Measurements from ENCODE around the gene FSHR. TPM values are rescaled to one million over a fixed set of nuclear protein-coding genes. Genes with fewer than 3 reads are reported as not detected.

Gene FSHR
- total RNA-seq, 1 donor from 2014 or later = not detected

- DNase-seq (ENCODE audit: low spot score in 2 of 2) (no peak), FAIRE-seq (no peak)
Measured at GRCh38 chr2:49122107-49122506, 32.2 kb downstream of the FSHR start.

- DNase-seq (ENCODE audit: low spot score in 2 of 2) (no peak), FAIRE-seq (no peak)
Measured at GRCh38 chr2:49113046-49113445, 41.3 kb downstream of the FSHR start.

- no peak for FAIRE-seq
- DNase-seq (ENCODE audit: low spot score in 2 of 2) = no peak
Measured at GRCh38 chr2:49111456-49111855, 42.9 kb downstream of the FSHR start.

GRCh38 chr2:49111006-49111405 is 43.3 kb downstream of the FSHR start:
- FAIRE-seq (no peak), DNase-seq (ENCODE audit: low spot score in 2 of 2) (no peak)

- FAIRE-seq (no peak), DNase-seq (ENCODE audit: low spot score in 2 of 2) (no peak)
Measured at GRCh38 chr2:49110571-49110970, 43.7 kb downstream of the FSHR start.

GRCh38 chr2:49108851-49109250 is 45.5 kb downstream of the FSHR start:
- FAIRE-seq = no peak

GRCh38 chr2:49108436-49108835 is 45.9 kb downstream of the FSHR start:
- FAIRE-seq (no peak), DNase-seq (ENCODE audit: low spot score in 2 of 2) (no peak)

More at GRCh38 chr2:49108851-49109250, 45.5 kb downstream of the FSHR start:
- no peak for DNase-seq (ENCODE audit: low spot score in 2 of 2)

- DNase-seq (ENCODE audit: low spot score in 2 of 2) (no peak), FAIRE-seq (no peak)
Measured at GRCh38 chr2:49105506-49105905, 48.8 kb downstream of the FSHR start.

- FAIRE-seq = no peak
- no peak for DNase-seq (ENCODE audit: low spot score in 2 of 2)
Measured at GRCh38 chr2:49102146-49102545, 52.2 kb downstream of the FSHR start.

- FAIRE-seq (no peak), DNase-seq (ENCODE audit: low spot score in 2 of 2) (no peak)
Measured at GRCh38 chr2:49080681-49081080, 73.6 kb downstream of the FSHR start.

GRCh38 chr2:49070716-49071115 is 83.6 kb downstream of the FSHR start:
- no peak for FAIRE-seq

GRCh38 chr2:49069829-49070228 is 84.5 kb downstream of the FSHR start:
- DNase-seq (ENCODE audit: low spot score in 2 of 2) = no peak
- FAIRE-seq = no peak

More at GRCh38 chr2:49070716-49071115, 83.6 kb downstream of the FSHR start:
- DNase-seq (ENCODE audit: low spot score in 2 of 2) = no peak

- DNase-seq (ENCODE audit: low spot score in 2 of 2) = no peak
- no peak for FAIRE-seq
Measured at GRCh38 chr2:49068613-49069012, 85.7 kb downstream of the FSHR start.

GRCh38 chr2:49067971-49068370 is 86.3 kb downstream of the FSHR start:
- DNase-seq (ENCODE audit: low spot score in 2 of 2) = no peak
- no peak for FAIRE-seq

GRCh38 chr2:49053156-49053555 is 101.2 kb downstream of the FSHR start:
- FAIRE-seq (no peak), DNase-seq (ENCODE audit: low spot score in 2 of 2) (no peak)

- no peak for FAIRE-seq
- DNase-seq (ENCODE audit: low spot score in 2 of 2) = no peak
Measured at GRCh38 chr2:49050265-49050664, 104.0 kb downstream of the FSHR start.

GRCh38 chr2:49049161-49049560 is 105.2 kb downstream of the FSHR start:
- DNase-seq (ENCODE audit: low spot score in 2 of 2) (no peak), FAIRE-seq (no peak)

- FAIRE-seq = no peak
- DNase-seq (ENCODE audit: low spot score in 2 of 2) = no peak
Measured at GRCh38 chr2:49045083-49045482, 109.2 kb downstream of the FSHR start.

GRCh38 chr2:49044350-49045079 is 109.8 kb downstream of the FSHR start:
- FAIRE-seq = no peak
- DNase-seq (ENCODE audit: low spot score in 2 of 2) = no peak

GRCh38 chr2:49043405-49043982 is 110.8 kb downstream of the FSHR start:
- DNase-seq (ENCODE audit: low spot score in 2 of 2) = no peak

GRCh38 chr2:49042488-49042887 is 111.8 kb downstream of the FSHR start:
- DNase-seq (ENCODE audit: low spot score in 2 of 2) (no peak), FAIRE-seq (no peak)

More at GRCh38 chr2:49043405-49043982, 110.8 kb downstream of the FSHR start:
- no peak for FAIRE-seq

GRCh38 chr2:49041061-49041460 is 113.3 kb downstream of the FSHR start:
- FAIRE-seq = no peak
- DNase-seq (ENCODE audit: low spot score in 2 of 2) = no peak
